LoVo (cell line): ENCODE measurements around the gene COX4I1.

Experiments used
- DNase-seq: peaks from one replicate; pipeline ENCODE4 v3.0.0-alpha.2; 2016; ENCODE audit warnings: low spot score

Gene COX4I1

GRCh38 chr16:85840801-85841200 is 41.3 kb downstream of the COX4I1 start:
- DNase-seq: no peak

GRCh38 chr16:85842435-85842834 is 42.9 kb downstream of the COX4I1 start:
- no peak for DNase-seq

- no peak for DNase-seq
Measured at GRCh38 chr16:85842848-85843247, 43.4 kb downstream of the COX4I1 start.

GRCh38 chr16:85843471-85844168 is 44.1 kb downstream of the COX4I1 start:
- no peak for DNase-seq

GRCh38 chr16:85844169-85844481 is 44.6 kb downstream of the COX4I1 start:
- no peak for DNase-seq

- DNase-seq: no peak
Measured at GRCh38 chr16:85844786-85845185, 45.3 kb downstream of the COX4I1 start.

- no peak for DNase-seq
Measured at GRCh38 chr16:85845266-85845665, 45.8 kb downstream of the COX4I1 start.

- no peak for DNase-seq
Measured at GRCh38 chr16:85846461-85846860, 47.0 kb downstream of the COX4I1 start.

- no peak for DNase-seq
Measured at GRCh38 chr16:85847036-85847435, 47.5 kb downstream of the COX4I1 start.

GRCh38 chr16:85847681-85848601 is 48.4 kb downstream of the COX4I1 start:
- DNase-seq: no peak

GRCh38 chr16:85848986-85849385 is 49.5 kb downstream of the COX4I1 start:
- DNase-seq: no peak

- no peak for DNase-seq
Measured at GRCh38 chr16:85849388-85849787, 49.9 kb downstream of the COX4I1 start.

GRCh38 chr16:85850344-85850880 is 50.9 kb downstream of the COX4I1 start:
- no peak for DNase-seq

- no peak for DNase-seq
Measured at GRCh38 chr16:85851034-85851785, 51.7 kb downstream of the COX4I1 start.

- DNase-seq: no peak
Measured at GRCh38 chr16:85853547-85854545, 54.4 kb downstream of the COX4I1 start.

GRCh38 chr16:85854935-85855334 is 55.4 kb downstream of the COX4I1 start:
- no peak for DNase-seq

- no peak for DNase-seq
Measured at GRCh38 chr16:85856079-85856478, 56.6 kb downstream of the COX4I1 start.

GRCh38 chr16:85856585-85856984 is 57.1 kb downstream of the COX4I1 start:
- no peak for DNase-seq
